ENCODE results near the gene FADS6. TPM values are rescaled to one million over a fixed set of nuclear protein-coding genes. Genes with fewer than 3 reads are reported as not detected.

The FADS6 gene
- total and polyA plus RNA-seq, 10 of the 15 experiments (the other 5 are each of a cell fraction or from before 2014, with no cell fraction given): not detected

GRCh38 chr17:74930535-74931036 lies 37.2 kb upstream of the FADS6 start (continued):
- TF ChIP-seq PRDM15 (CRISPR knock-in tag; IDR thresholded peaks at IDR 0.05): no peak
- TF ChIP-seq SPI1 (IDR thresholded peaks at IDR 0.05; ENCODE audit: borderline replicate concordance, insufficient read depth, low read depth, low read length): no peak
- no peak for TF ChIP-seq EGR1 (IDR thresholded peaks at IDR 0.05; ENCODE audit: borderline replicate concordance in 1 of 2, low read depth in 2 of 2, low read length in 2 of 2)
- TF ChIP-seq BHLHE40 (IDR thresholded peaks at IDR 0.05; ENCODE audit: borderline replicate concordance in 1 of 2, low read depth in 2 of 2, low read length in 1 of 2): no peak
- no peak for TF ChIP-seq RAD21 (IDR thresholded peaks at IDR 0.05; ENCODE audit: insufficient read depth, low read depth, low read length)
- no peak for TF ChIP-seq MTA2 (IDR thresholded peaks at IDR 0.05; ENCODE audit: low read depth)
- TF ChIP-seq DPF2 (IDR thresholded peaks at IDR 0.05): no peak

GRCh38 chr17:74928786-74929185 lies 35.4 kb upstream of the FADS6 start:
- no peaks in the 10 kb centered on the region for H3K36me3 ChIP-seq (ENCODE audit: control insufficient read depth in 2 of 2, insufficient read depth in 2 of 2, low read length in 1 of 2)
- no peaks in the 10 kb centered on the region for H3K9me3 ChIP-seq (replicated peaks; ENCODE audit: control insufficient read depth, insufficient read depth, low read length)
- no TSS peak for BruUV-seq (replicated peaks)
- DNase-seq (ENCODE audit: low read depth, low spot score) (no peak), ATAC-seq (no peak), FAIRE-seq (no peak)
- 24% methylated on average over 6 of the region's 6 CpGs for WGBS (ENCODE audit: insufficient coverage, insufficient replicate concordance, low lambda C conversion rate, missing lambda C conversion rate)
- ChIA-PET SMC1A (ENCODE audit: uncharacterized antibody, unreplicated experiment) (interaction anchor here (6.8 kb wide), 1 partner anchor 31 kb away, joined by 73 read pairs; no protein-coding TSS in a partner anchor), CTCF (interaction anchor here (12.6 kb wide), 1 partner anchor 28 kb away, joined by 274 read pairs; no protein-coding TSS in a partner anchor), POLR2A (no interaction called here), RAD21 (ENCODE audit: unreplicated experiment) (interaction anchor here (1.1 to 2.2 kb wide), 2 partner anchors 9 to 32 kb away, joined by 3 to 6 read pairs; no protein-coding TSS in a partner anchor)
- TF ChIP-seq SREBF1 (IDR thresholded peaks at IDR 0.05; ENCODE audit: low read length): no peak
- no peak for TF ChIP-seq ATF2 (IDR thresholded peaks at IDR 0.05; ENCODE audit: low read length)
- TF ChIP-seq, protein P1, sequence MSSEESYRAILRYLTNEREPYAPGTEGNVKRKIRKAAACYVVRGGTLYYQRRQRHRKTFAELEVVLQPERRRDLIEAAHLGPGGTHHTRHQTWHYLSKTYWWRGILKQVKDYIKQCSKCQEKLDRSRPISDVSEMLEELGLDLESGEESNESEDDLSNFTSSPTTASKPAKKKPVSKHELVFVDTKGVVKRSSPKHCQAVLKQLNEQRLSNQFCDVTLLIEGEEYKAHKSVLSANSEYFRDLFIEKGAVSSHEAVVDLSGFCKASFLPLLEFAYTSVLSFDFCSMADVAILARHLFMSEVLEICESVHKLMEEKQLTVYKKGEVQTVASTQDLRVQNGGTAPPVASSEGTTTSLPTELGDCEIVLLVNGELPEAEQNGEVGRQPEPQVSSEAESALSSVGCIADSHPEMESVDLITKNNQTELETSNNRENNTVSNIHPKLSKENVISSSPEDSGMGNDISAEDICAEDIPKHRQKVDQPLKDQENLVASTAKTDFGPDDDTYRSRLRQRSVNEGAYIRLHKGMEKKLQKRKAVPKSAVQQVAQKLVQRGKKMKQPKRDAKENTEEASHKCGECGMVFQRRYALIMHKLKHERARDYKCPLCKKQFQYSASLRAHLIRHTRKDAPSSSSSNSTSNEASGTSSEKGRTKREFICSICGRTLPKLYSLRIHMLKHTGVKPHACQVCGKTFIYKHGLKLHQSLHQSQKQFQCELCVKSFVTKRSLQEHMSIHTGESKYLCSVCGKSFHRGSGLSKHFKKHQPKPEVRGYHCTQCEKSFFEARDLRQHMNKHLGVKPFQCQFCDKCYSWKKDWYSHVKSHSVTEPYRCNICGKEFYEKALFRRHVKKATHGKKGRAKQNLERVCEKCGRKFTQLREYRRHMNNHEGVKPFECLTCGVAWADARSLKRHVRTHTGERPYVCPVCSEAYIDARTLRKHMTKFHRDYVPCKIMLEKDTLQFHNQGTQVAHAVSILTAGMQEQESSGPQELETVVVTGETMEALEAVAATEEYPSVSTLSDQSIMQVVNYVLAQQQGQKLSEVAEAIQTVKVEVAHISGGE (CRISPR knock-in tag; IDR thresholded peaks at IDR 0.05): no peak
- H3K9ac ChIP-seq (ENCODE audit: control insufficient read depth, insufficient read depth, low read length): no peak overlapping the region
- H3K27me3 ChIP-seq (replicated peaks in 1 of 2; ENCODE audit: control insufficient read depth in 2 of 2, insufficient read depth in 2 of 2, low read length in 1 of 2): peaks cover 10 to 15% of the 10 kb centered on the region in 2 experiments
- H3K4me3 ChIP-seq: no peak overlapping the region
- H3K4me1 ChIP-seq (ENCODE audit: control insufficient read depth, insufficient read depth, low read length): no peaks in the 10 kb centered on the region
- H3K4me2 ChIP-seq (ENCODE audit: control insufficient read depth, insufficient read depth): no peak overlapping the region
- intact Hi-C loops (cut with micrococcal nuclease; ENCODE audit: unreplicated experiment) (no loop called here), in situ Hi-C loops (cut with MboI) (no loop called here)
- no peak overlapping the region for H3K27ac ChIP-seq (ENCODE audit: control insufficient read depth, insufficient read depth)
- no peaks in the 10 kb centered on the region for H4K20me1 ChIP-seq (ENCODE audit: control insufficient read depth, insufficient read depth)
- H2AFZ ChIP-seq (ENCODE audit: control insufficient read depth, low read depth, low read length): no peak overlapping the region
- H3K79me2 ChIP-seq (ENCODE audit: control insufficient read depth, insufficient read depth, low read length): no peaks in the 10 kb centered on the region

All from GM12878 (cell line).